HAP-1 (cell line): ENCODE results near the gene BTBD16.

Experiments used
- DNase-seq, 2 experiments: peaks; one replicate each; pipeline ENCODE4 v3.0.0-alpha.2; 2016 to 2020; ENCODE audit warnings: low spot score in 2 of 2
- H3K27me3 ChIP-seq: fragments of 250-450 bp; sonication (Bioruptor Pico); 2 replicates; pipeline ENCODE4 v1.5.1; 2020; ENCODE audit warnings: low read depth, mild to moderate bottlenecking, moderate library complexity
- H3K36me3 ChIP-seq: fragments of 250-450 bp; sonication (Bioruptor Pico); replicated peaks from 2 replicates; pipeline ENCODE4 v1.5.1; 2020; ENCODE audit warnings: mild to moderate bottlenecking
- H3K4me1 ChIP-seq: fragments of 250-450 bp; sonication (Bioruptor Pico); 2 replicates; pipeline ENCODE4 v1.5.1; 2020; ENCODE audit warnings: mild to moderate bottlenecking
- H3K4me3 ChIP-seq: fragments of 250-450 bp; sonication (Bioruptor Pico); 2 replicates; pipeline ENCODE4 v1.5.1; 2020; ENCODE audit warnings: mild to moderate bottlenecking, moderate library complexity
- H3K9me3 ChIP-seq: fragments of 250-450 bp; sonication (Bioruptor Pico); 2 replicates; pipeline ENCODE4 v1.5.1; 2020; ENCODE audit warnings: mild to moderate bottlenecking, moderate library complexity
- in situ Hi-C: fragments of 300-500 bp; cut with MboI; formaldehyde crosslinking; loops from 3 replicates; pipeline ENCODE4 v1.14.3; 2020; ENCODE audit warnings: low sequenced_read_pairs, inconsistent platforms, mixed read lengths

Gene BTBD16

GRCh38 chr10:122288917-122289316 is 17.8 kb downstream of the BTBD16 start:
- no peaks in the 10 kb centered on the region for H3K9me3 ChIP-seq
- H3K36me3 ChIP-seq: no peaks in the 10 kb centered on the region
- H3K27me3 ChIP-seq: no peaks in the 10 kb centered on the region
- no peak overlapping the region for H3K4me3 ChIP-seq
- no peak for DNase-seq
- no peaks in the 10 kb centered on the region for H3K4me1 ChIP-seq
- in situ Hi-C loops: no loop called here

DNA sequence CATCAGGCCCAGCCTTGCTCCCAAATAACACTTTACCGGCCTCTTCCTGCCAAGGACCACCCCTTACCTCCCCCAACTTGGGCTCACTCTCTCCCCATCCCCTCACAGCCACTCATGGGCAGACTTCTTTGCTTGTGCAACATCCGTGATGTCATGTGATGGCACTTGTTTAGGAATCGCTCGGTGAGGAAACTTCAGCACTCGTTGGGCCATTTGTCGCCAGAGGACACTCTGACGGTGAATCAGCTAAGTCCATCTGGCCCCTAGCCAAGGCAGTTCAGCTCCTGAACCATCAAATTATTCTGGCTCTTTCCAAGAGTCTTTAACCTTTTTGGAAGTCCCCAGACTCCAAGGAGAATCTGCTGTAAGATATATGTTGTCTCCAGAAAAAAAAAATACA is 19.2 kb downstream of the BTBD16 start:
- no peaks in the 10 kb centered on the region for H3K27me3 ChIP-seq
- H3K9me3 ChIP-seq: no peaks in the 10 kb centered on the region
- no peak overlapping the region for H3K4me3 ChIP-seq
- in situ Hi-C loops: loop anchor here (10.0 kb wide), 1 partner anchor 144 kb away; no protein-coding TSS in a partner anchor
- DNase-seq: no peak
- no peaks in the 10 kb centered on the region for H3K36me3 ChIP-seq
- no peaks in the 10 kb centered on the region for H3K4me1 ChIP-seq

GRCh38 chr10:122290833-122291532 is 19.9 kb downstream of the BTBD16 start:
- no peaks in the 10 kb centered on the region for H3K4me1 ChIP-seq

DNA sequence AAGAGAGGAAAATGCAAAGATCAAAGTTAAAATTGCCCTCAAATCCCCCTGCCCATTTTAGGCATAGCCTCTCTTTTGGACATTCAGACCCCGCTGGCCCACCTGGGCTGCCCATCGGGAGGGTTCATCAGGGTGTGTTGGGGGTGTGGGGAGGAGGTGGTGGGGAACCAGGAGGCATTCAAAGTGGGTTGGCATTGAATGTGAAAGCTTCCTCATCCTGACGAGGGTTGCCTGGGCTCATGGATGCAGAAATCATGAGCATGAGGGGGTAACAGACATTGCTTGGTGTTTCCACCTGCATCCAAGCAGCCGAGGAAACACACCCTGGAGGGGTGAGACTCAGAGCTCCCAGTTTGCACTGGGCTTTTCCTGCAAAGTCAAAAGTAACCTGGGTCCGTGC is 20.6 kb downstream of the BTBD16 start:
- Histone ChIP-seq H3K27me3 (no peaks in the 10 kb centered on the region), H3K4me1 (no peaks in the 10 kb centered on the region), H3K36me3 (no peaks in the 10 kb centered on the region), H3K9me3 (no peaks in the 10 kb centered on the region), H3K4me3 (no peak overlapping the region)
- no peak for DNase-seq
- in situ Hi-C loops: loop anchor here (10.0 kb wide), 1 partner anchor 143 kb away; no protein-coding TSS in a partner anchor

More at GRCh38 chr10:122290833-122291532, 19.9 kb downstream of the BTBD16 start:
- in situ Hi-C loops: loop anchor here (10.0 kb wide), 1 partner anchor 144 kb away; no protein-coding TSS in a partner anchor
- DNase-seq: no peak
- no peaks in the 10 kb centered on the region for H3K9me3 ChIP-seq
- no peaks in the 10 kb centered on the region for H3K36me3 ChIP-seq
- no peak overlapping the region for H3K4me3 ChIP-seq
- no peaks in the 10 kb centered on the region for H3K27me3 ChIP-seq

GRCh38 chr10:122292376-122292775 is 21.3 kb downstream of the BTBD16 start:
- Histone ChIP-seq H3K36me3 (no peaks in the 10 kb centered on the region), H3K4me3 (no peak overlapping the region), H3K4me1 (no peaks in the 10 kb centered on the region), H3K9me3 (no peaks in the 10 kb centered on the region), H3K27me3 (no peaks in the 10 kb centered on the region)
- DNase-seq: no peak
- in situ Hi-C loops: loop anchor here (10.0 kb wide), 1 partner anchor 142 kb away; no protein-coding TSS in a partner anchor

GRCh38 chr10:122293156-122293960 is 22.3 kb downstream of the BTBD16 start:
- no peak for DNase-seq
- no peaks in the 10 kb centered on the region for H3K27me3 ChIP-seq
- H3K9me3 ChIP-seq: no peaks in the 10 kb centered on the region
- no peak overlapping the region for H3K4me3 ChIP-seq
- no peaks in the 10 kb centered on the region for H3K36me3 ChIP-seq
- no peaks in the 10 kb centered on the region for H3K4me1 ChIP-seq
- in situ Hi-C loops: loop anchor here (10.0 kb wide), 1 partner anchor 141 kb away; no protein-coding TSS in a partner anchor

DNA sequence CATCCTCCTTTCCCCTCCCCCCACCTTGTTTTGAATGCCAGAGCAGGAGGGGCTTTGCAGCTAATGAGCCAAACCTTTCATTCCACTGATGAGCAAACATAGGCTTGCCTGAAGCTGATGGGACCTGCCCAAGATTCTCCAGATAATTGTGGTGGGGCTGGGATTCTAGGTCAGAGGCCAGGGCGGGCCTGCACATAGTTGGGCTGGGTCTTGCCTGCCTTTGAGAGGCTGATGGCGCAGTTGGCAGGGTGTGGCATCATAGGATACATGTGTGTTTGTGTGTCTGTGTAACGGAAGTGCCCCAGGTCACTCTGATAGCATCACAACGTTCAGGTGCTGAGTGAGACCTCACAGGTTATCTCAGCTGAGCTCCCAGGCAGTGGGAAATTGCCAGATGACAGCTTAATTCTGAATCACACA is 22.9 kb downstream of the BTBD16 start:
- H3K9me3 ChIP-seq: no peaks in the 10 kb centered on the region
- no peaks in the 10 kb centered on the region for H3K27me3 ChIP-seq
- no peak overlapping the region for H3K4me3 ChIP-seq
- in situ Hi-C loops: loop anchor here (10.0 kb wide), 1 partner anchor 141 kb away; no protein-coding TSS in a partner anchor
- no peaks in the 10 kb centered on the region for H3K4me1 ChIP-seq
- no peaks in the 10 kb centered on the region for H3K36me3 ChIP-seq
- DNase-seq: no peak

DNA sequence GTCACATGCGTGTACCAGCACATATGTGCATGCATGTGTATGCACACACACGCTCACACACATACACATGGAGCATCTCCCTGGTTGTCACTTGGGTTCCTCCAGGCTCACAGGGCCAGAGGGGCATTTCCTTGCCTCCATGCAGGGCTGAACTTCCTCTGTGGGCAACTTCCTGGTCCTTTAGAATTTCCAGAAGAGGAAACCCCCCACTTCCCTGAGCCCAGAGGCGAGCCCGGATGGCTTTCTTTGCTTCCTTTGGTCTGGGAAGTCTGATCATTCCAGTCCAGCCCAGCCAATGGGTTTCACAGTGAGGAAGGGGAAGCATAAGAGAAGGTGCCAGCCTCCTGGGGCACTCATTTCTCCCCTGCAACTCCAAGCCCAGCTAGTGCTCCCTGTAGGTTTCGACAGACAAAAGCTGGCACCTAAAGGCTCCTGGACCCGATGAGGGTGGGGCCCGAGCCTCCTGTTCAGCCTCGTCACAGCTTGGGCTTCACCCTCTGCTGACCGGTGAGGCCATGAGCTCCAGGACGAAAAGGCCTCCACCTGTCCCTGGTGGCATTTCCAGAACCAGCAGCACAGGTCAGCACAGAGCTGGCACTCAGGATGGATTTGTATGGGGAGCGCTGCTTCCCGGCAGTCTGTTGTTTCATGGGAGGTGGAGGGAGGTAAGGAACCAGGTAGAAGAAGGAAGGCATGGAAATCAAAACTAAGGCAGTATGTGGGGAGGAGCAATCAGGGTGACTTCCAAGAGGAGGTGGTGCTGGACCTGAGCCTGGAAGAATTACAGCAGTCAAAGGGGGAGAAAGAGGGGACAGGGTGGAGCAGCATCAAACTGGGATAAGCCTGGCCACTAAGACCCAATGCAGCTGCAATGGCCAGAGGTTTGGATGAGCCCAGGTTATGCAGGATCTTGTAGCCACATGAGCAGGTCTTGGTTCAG is 23.7 kb downstream of the BTBD16 start:
- no peak for DNase-seq
- no peaks in the 10 kb centered on the region for H3K36me3 ChIP-seq
- no peaks in the 10 kb centered on the region for H3K9me3 ChIP-seq
- H3K4me3 ChIP-seq: no peak overlapping the region
- no peaks in the 10 kb centered on the region for H3K27me3 ChIP-seq
- H3K4me1 ChIP-seq: no peaks in the 10 kb centered on the region
- in situ Hi-C loops: loop anchor here (5.0 to 10.0 kb wide), 2 partner anchors 140 to 273 kb away; no protein-coding TSS in a partner anchor

DNA sequence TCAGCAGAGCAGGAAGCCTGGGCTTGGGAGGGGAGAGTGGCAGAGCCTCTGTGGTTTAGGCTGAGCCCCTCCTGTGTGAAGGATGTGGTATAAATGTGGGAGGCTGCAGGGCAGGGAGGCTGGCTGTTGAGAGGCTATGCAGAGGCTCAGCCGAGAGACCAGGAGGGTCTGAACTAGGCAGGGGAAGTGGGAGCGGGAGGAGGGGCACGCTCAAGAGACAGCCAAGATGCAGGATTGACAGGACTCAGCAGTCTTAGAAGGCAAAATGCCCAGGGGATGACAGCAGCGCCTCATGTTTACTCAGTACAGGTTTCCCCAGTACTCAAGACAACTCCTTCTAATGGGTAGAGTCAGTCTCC is 24.3 kb downstream of the BTBD16 start:
- in situ Hi-C loops: loop anchor here (5.0 to 10.0 kb wide), 2 partner anchors 139 to 272 kb away; no protein-coding TSS in a partner anchor
- Histone ChIP-seq H3K27me3 (no peaks in the 10 kb centered on the region), H3K9me3 (no peaks in the 10 kb centered on the region), H3K4me3 (no peak overlapping the region), H3K36me3 (no peaks in the 10 kb centered on the region), H3K4me1 (no peaks in the 10 kb centered on the region)
- no peak for DNase-seq

GRCh38 chr10:122296363-122297120 is 25.4 kb downstream of the BTBD16 start:
- in situ Hi-C loops: loop anchor here (5.0 to 10.0 kb wide), 2 partner anchors 138 to 271 kb away; no protein-coding TSS in a partner anchor
- Histone ChIP-seq H3K27me3 (no peaks in the 10 kb centered on the region), H3K36me3 (no peaks in the 10 kb centered on the region), H3K9me3 (no peaks in the 10 kb centered on the region), H3K4me1 (no peaks in the 10 kb centered on the region), H3K4me3 (no peak overlapping the region)
- no peak for DNase-seq

DNA sequence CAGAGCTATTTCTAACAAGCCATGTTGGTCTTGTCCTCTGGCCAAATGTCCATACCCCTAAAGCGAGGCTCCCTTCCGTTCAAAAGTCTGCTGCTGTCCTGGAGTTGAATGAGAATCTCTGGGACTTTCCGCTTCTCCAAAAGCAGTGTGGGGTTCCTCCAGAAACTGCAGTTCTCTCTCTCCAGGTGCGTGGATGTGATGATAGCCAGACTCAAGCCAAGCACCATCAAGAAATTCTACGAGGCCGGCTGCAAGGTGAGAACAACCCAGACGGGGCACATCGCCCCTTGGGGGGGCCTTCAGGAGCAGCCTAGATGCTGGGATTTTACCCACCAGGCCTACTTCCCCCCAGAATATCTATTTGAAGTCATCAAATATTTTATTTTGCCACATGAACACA is 26.5 kb downstream of the BTBD16 start:
- Histone ChIP-seq H3K9me3 (no peaks in the 10 kb centered on the region), H3K4me1 (no peaks in the 10 kb centered on the region), H3K27me3 (no peaks in the 10 kb centered on the region), H3K36me3 (no peaks in the 10 kb centered on the region), H3K4me3 (no peak overlapping the region)
- DNase-seq: no peak
- in situ Hi-C loops: loop anchor here (5.0 to 10.0 kb wide), 2 partner anchors 137 to 270 kb away; no protein-coding TSS in a partner anchor

GRCh38 chr10:122298206-122298597 is 27.1 kb downstream of the BTBD16 start:
- no peak for DNase-seq
- in situ Hi-C loops: loop anchor here (5.0 to 10.0 kb wide), 2 partner anchors 137 to 269 kb away; no protein-coding TSS in a partner anchor
- H3K36me3 ChIP-seq: no peaks in the 10 kb centered on the region
- H3K4me3 ChIP-seq: no peak overlapping the region
- H3K27me3 ChIP-seq: no peaks in the 10 kb centered on the region
- no peaks in the 10 kb centered on the region for H3K4me1 ChIP-seq
- no peaks in the 10 kb centered on the region for H3K9me3 ChIP-seq
